Activated naive CD4-positive, alpha-beta T cell treated with Interleukin-2 at 50 U/mL for 16 hours (primary cell): ENCODE results near the gene ZP2.
"Not testable (repeated sequence)": the region's sequence is repeated elsewhere in the genome, so short reads cannot be mapped to it uniquely, and the experiment has no call there.

Experiments used
- DNase-seq: peaks from one replicate; pipeline ENCODE4 v3.0.0-alpha.2; 2020

ZP2 gene

GRCh38 chr16:21169249-21169981, 42.0 kb downstream of the ZP2 start:
- DNase-seq: no peak

- DNase-seq: no peak
These were observed 43.3 kb downstream of the ZP2 start for GRCh38 chr16:21167929-21168602.

- no peak for DNase-seq
These were observed 44.0 kb downstream of the ZP2 start for GRCh38 chr16:21167360-21167759.

- no peak for DNase-seq
These were observed 44.8 kb downstream of the ZP2 start for GRCh38 chr16:21166561-21166961.

GRCh38 chr16:21164521-21165168, 46.7 kb downstream of the ZP2 start:
- no peak for DNase-seq

- DNase-seq: no peak
These were observed 47.8 kb downstream of the ZP2 start for GRCh38 chr16:21163576-21163975.

- no peak for DNase-seq
These were observed 48.7 kb downstream of the ZP2 start for GRCh38 chr16:21162661-21163151.

GRCh38 chr16:21161211-21161610, 50.2 kb downstream of the ZP2 start:
- no peak for DNase-seq

- no peak for DNase-seq
These were observed 51.1 kb downstream of the ZP2 start for GRCh38 chr16:21160276-21160675.

GRCh38 chr16:21159281-21159951, 52.0 kb downstream of the ZP2 start:
- peak; percentile 12 for DNase-seq

- peak; percentile 82 for DNase-seq
These were observed 52.9 kb downstream of the ZP2 start, which contains the start of gene LDAF1 for GRCh38 chr16:21158208-21159110. Gene LDAF1 (plus strand): TSS chr16:21158674. CDS start chr16:21161183, 2,509 bp downstream.

GRCh38 chr16:21157632-21158031, 53.7 kb downstream of the ZP2 start:
- no peak for DNase-seq

- no peak for DNase-seq
These were observed 54.5 kb downstream of the ZP2 start for GRCh38 chr16:21156767-21157467.

GRCh38 chr16:21156011-21156410, 55.4 kb downstream of the ZP2 start:
- DNase-seq: not testable (repeated sequence)

- DNase-seq: not testable (repeated sequence)
These were observed 58.1 kb downstream of the ZP2 start for GRCh38 chr16:21153124-21153729.

GRCh38 chr16:21152160-21153030, 59.0 kb downstream of the ZP2 start:
- DNase-seq: not testable (repeated sequence)

- no peak for DNase-seq
These were observed 60.9 kb downstream of the ZP2 start, which contains the start of gene DNAH3 for GRCh38 chr16:21150375-21151001. Gene DNAH3 (minus strand): TSS chr16:21150846. CDS start chr16:21150319, 527 bp downstream.
